HepG2 (cell line): ENCODE data around the gene NCOA3. TPM values are rescaled to one million over a fixed set of nuclear protein-coding genes. Genes with fewer than 3 reads are reported as not detected.
A peak's percentile ranks its signal among the peaks of the same experiment; 100 is the strongest.

ENCODE experiments used
- ATAC-seq: fragments of 200-7000 bp; cut with Tn5 transposase; 3 replicates; pipeline ENCODE4 v1.9.1; 2020; ENCODE audit warnings: mild to moderate bottlenecking, moderate library complexity
- BruUV-seq: library from RNA; stranded (reverse); fragments of 400-500 nt; replicated peaks from 2 replicates; lab custom pipeline; 2021; lab: Mats Ljungman, UMichigan
- CTCF ChIA-PET: fragments of 300-600 bp; formaldehyde crosslinking; extraction: SDS; loops from one replicate; lab custom pipeline; 2021; ENCODE audit warnings: low total read pairs, inconsistent platforms, low intra/inter-chr PET ratio; lab: Yijun Ruan, JAX
- POLR2A ChIA-PET: fragments of 350-600 bp; sonication (Branson Sonifier 250); formaldehyde crosslinking; loops from one replicate; lab custom pipeline; 2020; ENCODE audit warnings: antibody characterized with exemption, inconsistent platforms; lab: Yijun Ruan, JAX
- DNase-seq: peaks from one replicate; pipeline ENCODE4 v3.0.0-alpha.2; 2015; ENCODE audit warnings: low spot score
- FAIRE-seq: peaks from 3 replicates; lab custom pipeline; 2011; peaks lifted over from hg19 to GRCh38; lab: Jason Lieb, UNC
- H2AFZ ChIP-seq: one replicate; pipeline ENCODE4 v1.6.1; 2011; ENCODE audit warnings: low read length, inconsistent platforms
- H3K27ac ChIP-seq: fragments of 300-600 bp; 3 replicates; pipeline ENCODE4 v1.8.0; 2011; ENCODE audit warnings: mixed run types, mild to moderate bottlenecking, mixed read lengths, low read length, inconsistent platforms; ENCODE audit not compliant: insufficient read depth; ENCODE audit errors: extremely low read length
- H3K27me3 ChIP-seq, 2 experiments: fragments of 200-600 bp in 1 of 2; 2 replicates in 1 of 2; 3 replicates in 1 of 2; pipeline versions ENCODE4 v1.6.0 to v1.8.0; 2011; ENCODE audit warnings: low read length in 2 of 2, mild to moderate bottlenecking in 2 of 2, moderate library complexity in 2 of 2, inconsistent platforms in 1 of 2; ENCODE audit not compliant: insufficient read depth in 2 of 2, control insufficient read depth in 1 of 2
- H3K36me3 ChIP-seq, 2 experiments: fragments of 200-600 bp in 1 of 2; replicated peaks in 1 of 2; 2 replicates in 1 of 2; 3 replicates in 1 of 2; pipeline versions ENCODE4 v1.5.1 to v1.8.0; 2011; ENCODE audit warnings: low read length in 2 of 2, inconsistent platforms in 1 of 2; ENCODE audit not compliant: insufficient read depth in 2 of 2, control insufficient read depth in 1 of 2
- H3K4me1 ChIP-seq: 2 replicates; pipeline ENCODE4 v1.5.1; 2012; ENCODE audit warnings: low read length, inconsistent platforms; ENCODE audit not compliant: insufficient read depth
- H3K4me2 ChIP-seq: 2 replicates; pipeline ENCODE4 v1.6.0; 2011; ENCODE audit warnings: low read depth, low read length, inconsistent platforms
- H3K4me3 ChIP-seq, 3 experiments: fragments of 200-600 bp in 1 of 3; sonication (generic), shearing (Covaris generic) in 1 of 3; replicated peaks in 1 of 3; 2 replicates each; pipeline ENCODE4 v1.5.1; 2011 to 2016; ENCODE audit warnings: low read length in 3 of 3, inconsistent platforms in 2 of 3, low read depth in 2 of 3, mild to moderate bottlenecking in 2 of 3, control low read depth in 1 of 3, mixed read lengths in 1 of 3; ENCODE audit not compliant: insufficient read depth in 1 of 3
- H3K79me2 ChIP-seq: one replicate; pipeline ENCODE4 v1.6.1; 2011; ENCODE audit warnings: low read length, inconsistent platforms; ENCODE audit not compliant: insufficient read depth
- H3K9ac ChIP-seq: 2 replicates; pipeline ENCODE4 v1.6.0; 2011; ENCODE audit warnings: mild to moderate bottlenecking, low read depth, low read length, inconsistent platforms; ENCODE audit not compliant: insufficient read depth
- H3K9me3 ChIP-seq: 2 replicates; pipeline ENCODE4 v1.5.1; 2012; ENCODE audit warnings: mild to moderate bottlenecking, low read length
- H4K20me1 ChIP-seq: 2 replicates; pipeline ENCODE4 v1.6.0; 2011; ENCODE audit warnings: inconsistent platforms, mild to moderate bottlenecking, low read length, moderate library complexity; ENCODE audit not compliant: insufficient read depth
- ARID2 ChIP-seq: sonication (generic); formaldehyde crosslinking; IDR thresholded peaks from 2 replicates; pipeline ENCODE4 v1.8.1; 2022; ENCODE audit warnings: mild to moderate bottlenecking, missing genetic modification reagents, borderline replicate concordance
- HNF4A ChIP-seq: sonication (generic); formaldehyde crosslinking; IDR thresholded peaks from 2 replicates; pipeline ENCODE4 v1.4.0; 2020; ENCODE audit warnings: missing genetic modification reagents
- MXD3 ChIP-seq: IDR thresholded peaks from 2 replicates; pipeline ENCODE4 v1.6.1; 2016; ENCODE audit warnings: mild to moderate bottlenecking, missing biosample characterization, missing genetic modification reagents
- PBX3 ChIP-seq: sonication (generic); formaldehyde crosslinking; IDR thresholded peaks from 2 replicates; pipeline ENCODE4 v1.8.1; 2023; ENCODE audit warnings: missing genetic modification reagents, inconsistent platforms, borderline replicate concordance
- TBL1XR1 ChIP-seq: fragments of 150-350 bp; IDR thresholded peaks from 2 replicates; pipeline ENCODE4 v1.6.1; 2014; ENCODE audit warnings: borderline replicate concordance, low read length; ENCODE audit not compliant: partially characterized antibody
- ZNF546 ChIP-seq: sonication (generic); formaldehyde crosslinking; conservative IDR thresholded peaks from 2 replicates; pipeline ENCODE4 v1.8.1; 2023; ENCODE audit warnings: mild to moderate bottlenecking, missing genetic modification reagents
- ZNF687 ChIP-seq: sonication (generic); formaldehyde crosslinking; IDR thresholded peaks from 2 replicates; pipeline ENCODE4 v1.5.1; 2020; ENCODE audit warnings: mild to moderate bottlenecking, missing genetic modification reagents, moderate library complexity
- ZSCAN21 ChIP-seq: sonication (generic); formaldehyde crosslinking; IDR thresholded peaks from 2 replicates; pipeline ENCODE4 v1.8.0; 2022; ENCODE audit warnings: mild to moderate bottlenecking, missing genetic modification reagents, moderate library complexity, borderline replicate concordance
- WGBS: methylation state at CpG from one replicate; pipeline ENCODE4 v1.1.6; 2017; ENCODE audit warnings: low lambda C conversion rate; 5-methylcytosine and 5-hydroxymethylcytosine counted together
- in situ Hi-C: cut with HindIII; loops from 2 replicates; pipeline ENCODE4 v1.10.0; 2017; ENCODE audit warnings: low pct_unique_long_range_greater_than_20kb; ENCODE audit not compliant: extremely low pct_ligation_motif_present
- intact Hi-C: fragments of 100-400 bp; cut with micrococcal nuclease; formaldehyde crosslinking; loops from one replicate; pipeline ENCODE4 v1.10.0; 2022; ENCODE audit not compliant: unreplicated experiment
- polyA plus RNA-seq, 8 experiments: library from polyadenylated mRNA; depleted of rRNA in 3 of 8; stranded (reverse) in 7 of 8; unstranded in 1 of 8; fragments of >200 nt; fragmentation: Illumina TruSeq in 4 of 8; extraction: Trizol in 4 of 8; gene quantifications; 2 replicates each; pipeline versions ENCODE4 v1.2.1 to v1.2.3, GENCODE V29; 2011 to 2016; ENCODE audit warnings: low read depth in 4 of 8, missing spikeins in 1 of 8, mixed read lengths in 1 of 8; ENCODE audit not compliant: insufficient read depth in 1 of 8
- total RNA-seq, 5 experiments: library from RNA; depleted of rRNA; stranded (reverse); fragments of >200 nt; fragmentation: Illumina TruSeq; extraction: Trizol; gene quantifications; 2 replicates each; pipeline ENCODE4 v1.2.3, GENCODE V29; 2016; ENCODE audit warnings: low read depth in 1 of 5

The NCOA3 gene
- total and polyA plus RNA-seq, 2 of the 13 experiments (the other 11 are each of a cell fraction or from before 2014, with no cell fraction given): 35.0 to 56.8 TPM

GRCh38 chr20:47684306-47685080, 182.8 kb downstream of the NCOA3 start (continued):
- TF ChIP-seq PBX3 (CRISPR knock-in tag): no peak
- no peak for TF ChIP-seq ZNF546 (CRISPR knock-in tag)
- 0 out of 2 replicates have a peak, but pooled peaks have one; percentile 47 for TF ChIP-seq ZSCAN21 (CRISPR knock-in tag)
- TF ChIP-seq MXD3 (CRISPR knock-in tag): 0 out of 2 replicates have a peak, but pooled peaks have one; percentile 18
- TF ChIP-seq HNF4A: peak; percentile 72

GRCh38 chr20:47686545-47686944, 184.9 kb downstream of the NCOA3 start:
- CTCF ChIA-PET: no interaction called here
- no peak for DNase-seq
- no TSS peak for BruUV-seq
- 85% methylated on average over 14 of the region's 14 CpGs for WGBS
- H3K4me1 ChIP-seq: peaks cover 22% of the 10 kb centered on the region
- no peak overlapping the region for H3K4me2 ChIP-seq
- no peaks in the 10 kb centered on the region for H4K20me1 ChIP-seq
- H3K4me3 ChIP-seq: no peak overlapping the region
- H3K27ac ChIP-seq: no peak overlapping the region
- intact Hi-C loops: no loop called here
- no peak overlapping the region for H2AFZ ChIP-seq
- TF ChIP-seq ARID2 (CRISPR knock-in tag) (no peak), TBL1XR1 (no peak), ZNF687 (0 out of 2 replicates have a peak, but pooled peaks have one; percentile 15)
- H3K79me2 ChIP-seq: no peaks in the 10 kb centered on the region
- H3K27me3 ChIP-seq: no peaks in the 10 kb centered on the region
- no peak for ATAC-seq
- H3K9me3 ChIP-seq: no peaks in the 10 kb centered on the region
- POLR2A ChIA-PET: no interaction called here
- in situ Hi-C loops: no loop called here
- no peak for FAIRE-seq
- no peaks in the 10 kb centered on the region; a peak in 1 of 5 replicates for H3K36me3 ChIP-seq
- H3K9ac ChIP-seq: no peak overlapping the region
